ENCODE measurements around the gene GP5. TPM values are rescaled to one million over a fixed set of nuclear protein-coding genes. Genes with fewer than 3 reads are reported as not detected.
A peak's percentile ranks its signal among the peaks of the same experiment; 100 is the strongest.

GP5 gene
- total RNA-seq, 2 donors from 2014 or later, result not detected

DNA sequence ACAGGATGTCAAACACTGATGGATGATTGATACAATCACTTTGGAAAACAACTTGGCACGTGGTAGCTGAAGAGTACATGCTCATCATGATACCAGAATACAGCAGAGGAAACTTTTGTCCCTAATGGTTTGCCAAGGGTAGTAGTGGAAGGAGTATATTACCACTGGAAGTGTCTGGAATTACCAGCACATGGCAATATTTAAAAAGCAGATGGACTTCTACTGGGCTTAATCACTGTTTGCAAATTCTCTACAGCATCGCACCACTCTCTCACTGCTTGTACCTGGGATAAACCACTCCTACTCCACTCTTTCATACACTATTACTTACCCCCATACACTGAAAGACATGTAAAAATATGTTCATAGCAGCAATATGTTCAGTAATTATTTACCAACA, 19.6 kb upstream of the GP5 start:
- no peak overlapping the region for H3K4me3 ChIP-seq
- H3K27ac ChIP-seq, result no peak overlapping the region
- DNase-seq (ENCODE audit: low spot score), result no peak
- intact Hi-C loops (cut with DNase I), result no loop called here
- H3K36me3 ChIP-seq, result no peaks in the 10 kb centered on the region
- no peaks in the 10 kb centered on the region for H3K4me1 ChIP-seq (replicated peaks)
- no peaks in the 10 kb centered on the region for H3K27me3 ChIP-seq (replicated peaks; ENCODE audit: insufficient read depth)
- no peak for TF ChIP-seq CTCF (IDR thresholded peaks at IDR 0.05)
- no peak for TF ChIP-seq POLR2A (IDR thresholded peaks at IDR 0.05)
- TF ChIP-seq POLR2AphosphoS5 (IDR thresholded peaks at IDR 0.05), result no peak
- H3K9me3 ChIP-seq, result no peaks in the 10 kb centered on the region
- WGBS, result 94% methylated on average over 2 of the region's 2 CpGs

DNA sequence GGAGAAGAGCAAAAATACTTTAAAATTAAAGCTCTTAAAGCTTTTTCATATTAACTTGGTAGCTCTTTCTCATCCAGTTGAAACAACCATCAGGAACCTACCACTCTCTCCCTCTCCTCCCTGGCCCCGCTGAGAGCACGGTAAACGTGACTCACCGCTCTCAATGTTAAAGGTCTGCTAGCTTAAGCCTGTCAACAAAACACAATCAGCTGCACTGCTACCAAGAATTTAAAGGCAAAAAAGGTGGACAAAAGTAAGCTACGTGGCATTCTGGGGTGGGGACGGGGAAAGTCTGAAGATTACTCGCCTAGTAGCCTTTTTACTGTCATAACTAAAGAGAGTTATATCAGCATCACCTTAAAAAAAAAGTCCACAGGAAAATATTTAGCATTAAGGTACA, 8.4 kb upstream of the GP5 start:
- 88% methylated on average over 7 of the region's 7 CpGs for whole genome bisulfite sequencing
- Histone ChIP-seq H3K27ac (no peak overlapping the region), H3K4me1 (replicated peaks) (no peaks in the 10 kb centered on the region), H3K9me3 (no peaks in the 10 kb centered on the region), H3K36me3 (no peaks in the 10 kb centered on the region), H3K27me3 (replicated peaks; ENCODE audit: insufficient read depth) (no peaks in the 10 kb centered on the region), H3K4me3 (no peak overlapping the region)
- TF ChIP-seq CTCF (IDR thresholded peaks at IDR 0.05), result no peak
- TF ChIP-seq POLR2A (IDR thresholded peaks at IDR 0.05), result no peak
- TF ChIP-seq POLR2AphosphoS5 (IDR thresholded peaks at IDR 0.05), result no peak
- no peak for DNase-seq (ENCODE audit: low spot score)
- intact Hi-C loops (cut with DNase I), result no loop called here

- no peak overlapping the region for H3K4me3 ChIP-seq
- H3K9me3 ChIP-seq, result no peaks in the 10 kb centered on the region
- intact Hi-C loops (cut with DNase I), result no loop called here
- no peaks in the 10 kb centered on the region for H3K36me3 ChIP-seq
- H3K27me3 ChIP-seq (replicated peaks; ENCODE audit: insufficient read depth), result no peaks in the 10 kb centered on the region
- no peak overlapping the region for H3K27ac ChIP-seq
- DNase-seq (ENCODE audit: low spot score), result no peak
- WGBS, result 96% methylated on average over 2 of the region's 2 CpGs
- TF ChIP-seq POLR2AphosphoS5 (IDR thresholded peaks at IDR 0.05) (no peak), CTCF (IDR thresholded peaks at IDR 0.05) (no peak), POLR2A (IDR thresholded peaks at IDR 0.05) (no peak)
- H3K4me1 ChIP-seq (replicated peaks), result no peaks in the 10 kb centered on the region
Observed at GRCh38 chr3:194405766-194406165, 6.7 kb upstream of the GP5 start.

DNA sequence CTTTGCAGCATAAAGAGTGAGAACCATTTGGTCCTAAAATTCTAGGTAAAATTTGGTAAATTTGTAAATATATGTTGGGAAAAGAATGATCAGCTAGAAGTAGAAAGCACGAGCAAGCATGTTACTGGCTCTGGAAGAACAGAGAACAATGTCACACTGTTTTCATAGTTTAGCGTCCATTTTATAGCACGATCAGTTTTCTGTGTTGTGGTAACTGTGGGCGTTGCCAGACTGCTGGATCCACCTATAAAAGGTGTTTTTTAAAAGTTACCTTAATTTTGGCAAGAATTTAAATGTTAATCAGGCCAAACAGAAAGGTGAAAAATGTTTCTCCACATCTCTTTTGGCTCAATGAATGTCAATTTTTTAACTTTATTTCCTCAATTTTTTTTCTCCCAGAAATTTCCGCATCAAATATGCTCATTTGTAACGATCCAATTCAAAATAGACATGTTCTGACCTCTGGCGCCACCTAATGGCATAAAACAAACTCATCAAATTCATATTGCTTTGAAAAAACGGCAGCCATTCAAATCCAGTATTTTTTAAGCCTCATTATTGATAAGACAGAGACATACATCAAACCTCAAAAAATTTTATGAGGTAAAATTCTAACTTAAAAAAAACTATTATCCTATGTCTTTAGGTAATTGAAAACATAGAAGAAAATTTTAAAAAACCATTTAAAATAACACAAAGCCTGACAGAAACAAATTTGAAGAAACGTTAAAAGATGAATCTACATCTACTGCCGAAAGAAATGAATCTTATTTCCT, 5.5 kb upstream of the GP5 start:
- Histone ChIP-seq H3K27me3 (replicated peaks; ENCODE audit: insufficient read depth) (no peaks in the 10 kb centered on the region), H3K27ac (no peak overlapping the region), H3K36me3 (no peaks in the 10 kb centered on the region), H3K9me3 (no peaks in the 10 kb centered on the region), H3K4me1 (replicated peaks) (no peaks in the 10 kb centered on the region), H3K4me3 (no peak overlapping the region)
- DNase-seq (ENCODE audit: low spot score), result peak; percentile 61
- peak; percentile 29 to 79 (median 72) for TF ChIP-seq CTCF (IDR thresholded peaks at IDR 0.05)
- no peak for TF ChIP-seq POLR2AphosphoS5 (IDR thresholded peaks at IDR 0.05)
- intact Hi-C loops (cut with DNase I), result loop anchor here (1.0 kb wide), 1 partner anchor 69 kb away; no protein-coding TSS in a partner anchor
- WGBS, result 29% methylated on average over 10 of the region's 10 CpGs

GRCh38 chr3:194401868-194402329, 2.8 kb upstream of the GP5 start:
- 61% methylated on average over 8 of the region's 8 CpGs for WGBS
- Histone ChIP-seq H3K4me3 (no peak overlapping the region), H3K9me3 (no peaks in the 10 kb centered on the region), H3K4me1 (replicated peaks) (no peaks in the 10 kb centered on the region), H3K27me3 (replicated peaks; ENCODE audit: insufficient read depth) (peaks cover 6% of the 10 kb centered on the region), H3K27ac (no peak overlapping the region), H3K36me3 (no peaks in the 10 kb centered on the region)
- intact Hi-C loops (cut with DNase I), result no loop called here
- no peak for TF ChIP-seq POLR2AphosphoS5 (IDR thresholded peaks at IDR 0.05)
- TF ChIP-seq POLR2A (IDR thresholded peaks at IDR 0.05), result no peak
- no peak for TF ChIP-seq CTCF (IDR thresholded peaks at IDR 0.05)
- DNase-seq (ENCODE audit: low spot score), result no peak

Data from prostate gland (tissue), 2 donors.